Measurements from ENCODE around the gene MTMR3.

Gene MTMR3

GRCh38 chr22:30047364-30047738 is 164.4 kb downstream of the MTMR3 start:
- H3K4me3 ChIP-seq (ENCODE audit: severe bottlenecking), result no peak overlapping the region
- peaks cover 8% of the 10 kb centered on the region for H3K4me1 ChIP-seq (ENCODE audit: insufficient read depth, poor library complexity, severe bottlenecking)
- no peaks in the 10 kb centered on the region for H3K9me3 ChIP-seq (ENCODE audit: severe bottlenecking)
- no peak for ATAC-seq (ENCODE audit: low read depth)
- no peak for TF ChIP-seq CTCF (IDR thresholded peaks at IDR 0.05; ENCODE audit: poor library complexity, severe bottlenecking)
- no peak overlapping the region for H3K27ac ChIP-seq (ENCODE audit: poor library complexity, severe bottlenecking)
- no peak for DNase-seq (ENCODE audit: low spot score)
- no peaks in the 10 kb centered on the region for H3K36me3 ChIP-seq (ENCODE audit: low read depth)
- H3K27me3 ChIP-seq (ENCODE audit: insufficient read depth, poor library complexity, severe bottlenecking), result no peaks in the 10 kb centered on the region

GRCh38 chr22:30048681-30049080 is 165.7 kb downstream of the MTMR3 start:
- TF ChIP-seq CTCF (IDR thresholded peaks at IDR 0.05; ENCODE audit: poor library complexity, severe bottlenecking), result no peak
- Histone ChIP-seq H3K4me3 (ENCODE audit: severe bottlenecking) (no peak overlapping the region), H3K27me3 (ENCODE audit: insufficient read depth, poor library complexity, severe bottlenecking) (no peaks in the 10 kb centered on the region), H3K36me3 (ENCODE audit: low read depth) (no peaks in the 10 kb centered on the region), H3K9me3 (ENCODE audit: severe bottlenecking) (no peaks in the 10 kb centered on the region), H3K4me1 (ENCODE audit: insufficient read depth, poor library complexity, severe bottlenecking) (peaks cover 8% of the 10 kb centered on the region), H3K27ac (ENCODE audit: poor library complexity, severe bottlenecking) (no peak overlapping the region)
- ATAC-seq (ENCODE audit: low read depth) (no peak), DNase-seq (ENCODE audit: low spot score) (no peak)

- H3K4me3 ChIP-seq (ENCODE audit: severe bottlenecking), result no peak overlapping the region
- no peaks in the 10 kb centered on the region for H3K9me3 ChIP-seq (ENCODE audit: severe bottlenecking)
- no peaks in the 10 kb centered on the region for H3K36me3 ChIP-seq (ENCODE audit: low read depth)
- ATAC-seq (ENCODE audit: low read depth) (no peak), DNase-seq (ENCODE audit: low spot score) (no peak)
- H3K27me3 ChIP-seq (ENCODE audit: insufficient read depth, poor library complexity, severe bottlenecking), result no peaks in the 10 kb centered on the region
- TF ChIP-seq CTCF (IDR thresholded peaks at IDR 0.05; ENCODE audit: poor library complexity, severe bottlenecking), result no peak
- no peak overlapping the region for H3K27ac ChIP-seq (ENCODE audit: poor library complexity, severe bottlenecking)
- H3K4me1 ChIP-seq (ENCODE audit: insufficient read depth, poor library complexity, severe bottlenecking), result peaks cover 5% of the 10 kb centered on the region
These were observed 171.2 kb downstream of the MTMR3 start for GRCh38 chr22:30054067-30054763.

- H3K4me3 ChIP-seq (ENCODE audit: severe bottlenecking), result no peak overlapping the region
- ATAC-seq (ENCODE audit: low read depth) (no peak), DNase-seq (ENCODE audit: low spot score) (no peak)
- no peak for TF ChIP-seq CTCF (IDR thresholded peaks at IDR 0.05; ENCODE audit: poor library complexity, severe bottlenecking)
- peaks cover 8% of the 10 kb centered on the region for H3K4me1 ChIP-seq (ENCODE audit: insufficient read depth, poor library complexity, severe bottlenecking)
- no peaks in the 10 kb centered on the region for H3K36me3 ChIP-seq (ENCODE audit: low read depth)
- no peaks in the 10 kb centered on the region for H3K27me3 ChIP-seq (ENCODE audit: insufficient read depth, poor library complexity, severe bottlenecking)
- H3K9me3 ChIP-seq (ENCODE audit: severe bottlenecking), result no peaks in the 10 kb centered on the region
- H3K27ac ChIP-seq (ENCODE audit: poor library complexity, severe bottlenecking), result no peak overlapping the region
These were observed 171.7 kb downstream of the MTMR3 start for GRCh38 chr22:30054764-30055069.

- Histone ChIP-seq H3K9me3 (ENCODE audit: severe bottlenecking) (no peaks in the 10 kb centered on the region), H3K4me1 (ENCODE audit: insufficient read depth, poor library complexity, severe bottlenecking) (peaks cover 8% of the 10 kb centered on the region), H3K27ac (ENCODE audit: poor library complexity, severe bottlenecking) (no peak overlapping the region), H3K36me3 (ENCODE audit: low read depth) (no peaks in the 10 kb centered on the region), H3K4me3 (ENCODE audit: severe bottlenecking) (no peak overlapping the region), H3K27me3 (ENCODE audit: insufficient read depth, poor library complexity, severe bottlenecking) (no peaks in the 10 kb centered on the region)
- ATAC-seq (ENCODE audit: low read depth) (no peak), DNase-seq (ENCODE audit: low spot score) (no peak)
- no peak for TF ChIP-seq CTCF (IDR thresholded peaks at IDR 0.05; ENCODE audit: poor library complexity, severe bottlenecking)
These were observed 173.0 kb downstream of the MTMR3 start for GRCh38 chr22:30056015-30056414.
